Gastrocnemius medialis (tissue), 4 donors: Measurements from ENCODE around the gene ABHD10.

Experiments used
- POLR2A ChIP-seq, 2 donors: fragments of 450-650 bp; IDR thresholded peaks; one replicate each; pipeline ENCODE4 v1.6.1; 2017; ENCODE audit warnings: antibody characterized with exemption in 2 of 2, mild to moderate bottlenecking in 2 of 2, moderate library complexity in 2 of 2
- TF ChIP-seq, protein P1 (sequence below), 5 experiments: fragments of 450-650 bp in 3 of 5; fragments of 200-600 bp in 2 of 5; sonication (generic) in 2 of 5; IDR thresholded peaks in 4 of 5; conservative IDR thresholded peaks in 1 of 5; 1 replicate in 4 of 5; 2 replicates in 1 of 5; pipeline ENCODE4 v1.5.1; 2016 to 2019; ENCODE audit warnings: antibody characterized with exemption in 5 of 5, mild to moderate bottlenecking in 3 of 5, moderate library complexity in 3 of 5

DNA sequence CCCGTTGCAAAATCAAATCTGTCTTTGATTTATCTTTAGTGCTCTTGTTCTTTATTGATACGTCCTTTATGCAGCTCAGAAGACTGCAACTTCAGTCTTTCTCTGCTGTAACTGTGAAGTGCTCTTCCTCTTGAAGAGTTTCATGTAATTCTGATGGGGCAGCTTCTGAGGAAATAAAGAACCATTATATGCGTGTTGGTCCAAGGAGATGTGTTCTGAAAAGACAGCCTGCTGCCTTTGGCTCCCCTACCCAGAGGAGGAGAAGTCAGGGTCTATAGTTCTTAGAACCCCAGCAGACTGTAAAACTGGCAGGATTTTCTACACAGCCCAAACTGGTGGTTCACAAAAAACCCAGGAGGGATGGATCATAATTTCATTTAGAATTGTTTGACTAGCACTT is 22.4 kb upstream of the ABHD10 start:
- TF ChIP-seq, protein P1, sequence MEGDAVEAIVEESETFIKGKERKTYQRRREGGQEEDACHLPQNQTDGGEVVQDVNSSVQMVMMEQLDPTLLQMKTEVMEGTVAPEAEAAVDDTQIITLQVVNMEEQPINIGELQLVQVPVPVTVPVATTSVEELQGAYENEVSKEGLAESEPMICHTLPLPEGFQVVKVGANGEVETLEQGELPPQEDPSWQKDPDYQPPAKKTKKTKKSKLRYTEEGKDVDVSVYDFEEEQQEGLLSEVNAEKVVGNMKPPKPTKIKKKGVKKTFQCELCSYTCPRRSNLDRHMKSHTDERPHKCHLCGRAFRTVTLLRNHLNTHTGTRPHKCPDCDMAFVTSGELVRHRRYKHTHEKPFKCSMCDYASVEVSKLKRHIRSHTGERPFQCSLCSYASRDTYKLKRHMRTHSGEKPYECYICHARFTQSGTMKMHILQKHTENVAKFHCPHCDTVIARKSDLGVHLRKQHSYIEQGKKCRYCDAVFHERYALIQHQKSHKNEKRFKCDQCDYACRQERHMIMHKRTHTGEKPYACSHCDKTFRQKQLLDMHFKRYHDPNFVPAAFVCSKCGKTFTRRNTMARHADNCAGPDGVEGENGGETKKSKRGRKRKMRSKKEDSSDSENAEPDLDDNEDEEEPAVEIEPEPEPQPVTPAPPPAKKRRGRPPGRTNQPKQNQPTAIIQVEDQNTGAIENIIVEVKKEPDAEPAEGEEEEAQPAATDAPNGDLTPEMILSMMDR (IDR thresholded peaks at IDR 0.05 in 4 of 5, conservative IDR thresholded peaks at IDR 0.05 in 1 of 5): no peak
- no peak for TF ChIP-seq POLR2A (IDR thresholded peaks at IDR 0.05)
